ENCODE results near the gene CIAPIN1.

GRCh38 chr16:57427824-57428223 lies 19.4 kb downstream of the CIAPIN1 start:
- no peak for TF ChIP-seq CTCF (IDR thresholded peaks at IDR 0.05)
- no peak for TF ChIP-seq POLR2A (IDR thresholded peaks at IDR 0.05)

Measured in esophagus squamous epithelium (tissue), 4 donors.